AG10803 (cell line): ENCODE measurements around the gene SORL1.

Source experiments
- DNase-seq: peaks from one replicate; pipeline ENCODE4 v3.0.0; 2010; ENCODE audit warnings: low read depth
- H3K4me3 ChIP-seq: 2 replicates; pipeline ENCODE4 v1.5.1; 2011; ENCODE audit warnings: mild to moderate bottlenecking, low read length, control low read depth
- CTCF ChIP-seq: conservative IDR thresholded peaks from 2 replicates; pipeline ENCODE4 v1.5.1; 2011; ENCODE audit warnings: mild to moderate bottlenecking, low read length, control low read depth, inconsistent platforms

The SORL1 gene

GRCh38 chr11:121552154-121552553 is 100.0 kb downstream of the SORL1 start:
- no peak for TF ChIP-seq CTCF
- H3K4me3 ChIP-seq: no peak overlapping the region
- no peak for DNase-seq

GRCh38 chr11:121552644-121553043 is 100.5 kb downstream of the SORL1 start:
- no peak for DNase-seq
- TF ChIP-seq CTCF: no peak
- no peak overlapping the region for H3K4me3 ChIP-seq

GRCh38 chr11:121553389-121553788 is 101.3 kb downstream of the SORL1 start:
- no peak for DNase-seq
- no peak for TF ChIP-seq CTCF
- H3K4me3 ChIP-seq: no peak overlapping the region

- no peak for TF ChIP-seq CTCF
- H3K4me3 ChIP-seq: no peak overlapping the region
- DNase-seq: no peak
Observed at GRCh38 chr11:121553806-121554205, 101.7 kb downstream of the SORL1 start.

- TF ChIP-seq CTCF: no peak
- no peak overlapping the region for H3K4me3 ChIP-seq
- DNase-seq: no peak
Observed at GRCh38 chr11:121554552-121554951, 102.4 kb downstream of the SORL1 start.

- no peak for DNase-seq
- no peak overlapping the region for H3K4me3 ChIP-seq
- TF ChIP-seq CTCF: no peak
Observed at GRCh38 chr11:121555121-121555520, 103.0 kb downstream of the SORL1 start.

- H3K4me3 ChIP-seq: no peak overlapping the region
- no peak for DNase-seq
Observed at GRCh38 chr11:121556937-121557336, 104.8 kb downstream of the SORL1 start.

More at GRCh38 chr11:121556937-121557336, 104.8 kb downstream of the SORL1 start:
- no peak for TF ChIP-seq CTCF
